ENCODE results near the gene SNRPN.
A peak's percentile ranks its signal among the peaks of the same experiment; 100 is the strongest.
"Not testable (repeated sequence)": the region's sequence is repeated elsewhere in the genome, so short reads cannot be mapped to it uniquely, and the experiment has no call there.

The SNRPN gene

DNA sequence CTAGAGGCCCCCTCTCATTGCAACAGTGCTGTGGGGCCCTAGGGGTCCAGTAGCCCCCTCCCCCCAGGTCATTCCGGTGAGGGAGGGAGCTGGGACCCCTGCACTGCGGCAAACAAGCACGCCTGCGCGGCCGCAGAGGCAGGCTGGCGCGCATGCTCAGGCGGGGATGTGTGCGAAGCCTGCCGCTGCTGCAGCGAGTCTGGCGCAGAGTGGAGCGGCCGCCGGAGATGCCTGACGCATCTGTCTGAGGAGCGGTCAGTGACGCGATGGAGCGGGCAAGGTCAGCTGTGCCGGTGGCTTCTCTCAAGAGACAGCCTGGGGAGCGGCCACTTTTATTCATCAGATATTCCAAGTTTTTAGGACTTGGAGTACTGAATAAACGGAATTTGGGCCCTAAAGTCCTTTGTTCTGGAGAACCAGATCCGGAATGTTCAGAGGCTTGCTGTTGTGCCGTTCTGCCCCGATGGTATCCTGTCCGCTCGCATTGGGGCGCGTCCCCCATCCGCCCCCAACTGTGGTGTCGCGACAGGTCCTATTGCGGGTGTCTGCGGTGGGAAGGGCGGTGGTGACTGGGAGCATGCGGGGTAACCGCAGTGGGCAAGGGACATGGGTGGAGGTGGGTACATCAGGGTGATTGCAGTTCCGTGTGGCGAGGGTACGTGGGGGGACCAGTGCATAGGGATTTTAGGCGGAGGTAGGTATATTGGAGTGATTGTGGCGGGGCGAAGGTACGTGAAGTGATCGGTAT, at the start of gene SNRPN, which contains the start of gene SNURF:
Gene SNRPN, plus strand, starts transcription at position 205 of the 748 bp plus-strand sequence. CDS start 19,467 bp downstream, outside the sequence.
Gene SNURF, plus strand, starts transcription at position 205 of the 748 bp plus-strand sequence. Its CDS starts 62 bp downstream, at position 267.
- peak; percentile 76 to 88 for DNase-seq

DNA sequence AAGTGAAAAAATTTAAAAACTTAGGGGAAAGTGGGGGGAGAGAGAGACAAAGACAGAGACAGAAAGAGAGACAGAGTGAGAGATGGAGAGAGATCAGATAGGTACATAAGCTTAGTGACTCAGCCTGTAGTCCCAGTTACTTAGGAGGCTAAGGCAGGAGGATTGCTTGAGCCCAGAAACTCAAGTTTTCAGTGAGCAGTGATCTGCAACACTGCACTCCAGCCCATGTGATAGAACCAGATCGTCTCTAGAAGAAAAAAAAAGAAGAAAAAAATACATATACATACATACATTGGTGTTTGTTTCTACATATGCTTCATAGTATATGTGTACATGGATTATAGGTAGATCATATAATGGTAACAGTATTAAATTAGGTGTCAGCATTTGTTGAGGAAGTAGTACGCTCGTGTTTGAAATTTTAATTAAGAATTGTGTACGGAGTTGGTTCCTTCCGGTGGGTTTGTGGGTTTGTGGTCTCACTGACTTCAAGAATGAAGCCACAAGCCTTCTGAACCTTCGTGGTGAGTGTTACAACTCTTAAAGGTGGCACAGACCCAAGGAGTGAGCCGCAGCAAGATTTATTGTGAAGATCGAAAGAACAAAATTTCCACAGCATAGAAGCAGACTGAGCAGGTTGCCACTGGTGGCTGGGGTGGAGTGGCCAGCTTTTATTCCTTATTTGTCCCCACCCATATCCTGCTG, 38.3 kb upstream of the SNRPN start:
- DNase-seq: no peak

DNA sequence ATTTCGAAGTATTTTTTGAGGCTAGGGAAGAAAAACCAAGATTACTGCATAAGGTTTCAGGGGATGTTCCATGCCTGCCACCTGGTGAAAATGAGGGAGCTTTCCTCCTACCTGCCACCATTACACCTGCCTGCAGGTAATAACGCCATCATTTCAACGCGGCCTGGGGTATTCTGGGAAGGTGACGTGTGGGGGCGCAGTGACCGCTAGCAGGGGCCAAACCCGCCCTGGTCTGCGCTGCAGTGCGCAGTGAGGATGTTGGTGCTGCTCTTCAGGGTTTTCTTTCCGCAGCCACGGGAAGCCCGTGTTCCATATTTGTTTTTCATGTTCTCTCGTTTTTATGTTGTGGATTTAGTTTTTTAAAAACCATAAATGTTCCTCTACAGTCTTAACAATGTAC, 37.4 kb upstream of the SNRPN start:
- DNase-seq: no peak

GRCh38 chr15:24919446-24919845, 35.3 kb upstream of the SNRPN start:
- DNase-seq: no peak

- not testable (repeated sequence) for DNase-seq
Observed at GRCh38 chr15:24922781-24923180, 32.0 kb upstream of the SNRPN start.

GRCh38 chr15:24924153-24924552, 30.6 kb upstream of the SNRPN start:
- no peak for DNase-seq

GRCh38 chr15:24924621-24925020, 30.2 kb upstream of the SNRPN start:
- DNase-seq: no peak

DNA sequence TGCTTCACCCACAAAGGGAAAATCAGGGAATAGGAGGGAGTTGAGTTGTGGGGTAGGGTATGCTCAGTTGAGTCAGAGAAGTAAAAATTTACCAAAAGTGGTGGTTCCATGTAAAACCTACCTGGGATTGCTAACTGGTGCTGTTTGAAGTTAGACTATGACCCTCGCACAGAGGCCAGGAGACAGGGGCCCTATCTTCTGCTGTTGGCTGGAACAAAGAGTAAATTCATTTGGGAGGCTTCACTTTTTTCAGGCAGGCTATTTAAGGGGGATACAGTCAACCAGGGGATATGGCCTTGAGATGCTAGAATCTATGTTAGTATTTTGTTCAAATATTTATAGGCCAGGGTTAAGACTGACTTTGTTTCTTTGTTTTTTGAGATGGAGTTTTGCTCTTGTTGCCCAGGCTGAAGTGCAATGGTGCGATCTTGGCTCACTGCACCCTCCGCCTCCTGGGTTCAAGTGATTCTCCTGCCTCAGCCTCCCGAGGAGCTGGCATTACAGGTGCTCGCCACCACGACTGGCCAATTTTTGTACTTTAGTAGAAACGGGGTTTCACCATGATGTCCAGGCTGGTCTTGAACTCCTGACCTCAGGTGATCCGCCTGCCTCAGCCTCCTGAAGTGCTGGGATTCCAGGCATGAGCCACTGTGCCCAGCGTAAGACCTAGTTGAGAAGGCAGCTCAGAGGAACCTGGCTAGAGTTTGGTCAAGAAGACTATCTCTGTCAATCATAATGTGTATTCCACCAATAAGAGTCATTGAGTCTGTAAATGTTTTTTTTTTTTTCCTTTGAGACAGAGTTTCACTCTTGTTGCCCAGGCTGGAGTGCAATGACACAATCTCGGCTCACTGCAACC, 22.7 kb upstream of the SNRPN start:
- DNase-seq: not testable (repeated sequence)

DNA sequence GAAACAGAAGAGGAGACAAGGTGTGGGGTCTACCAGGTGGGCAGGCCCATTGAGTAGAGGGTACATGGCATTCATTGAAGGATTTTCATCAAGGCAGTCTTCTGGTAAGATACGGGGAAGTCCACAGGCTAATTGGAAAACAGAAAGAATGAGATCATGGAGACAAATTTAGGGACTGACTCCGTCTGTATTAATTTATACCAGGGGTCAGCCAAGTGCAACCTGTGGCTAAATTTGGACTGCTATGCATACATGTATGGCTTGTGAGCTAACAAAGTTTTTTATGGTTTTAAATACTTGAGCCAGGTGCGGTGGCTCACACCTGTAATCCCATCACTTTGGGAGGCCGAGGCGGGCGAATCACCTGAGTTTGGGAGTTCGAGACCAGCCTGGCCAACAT, 21.1 kb upstream of the SNRPN start:
- DNase-seq: no peak

DNA sequence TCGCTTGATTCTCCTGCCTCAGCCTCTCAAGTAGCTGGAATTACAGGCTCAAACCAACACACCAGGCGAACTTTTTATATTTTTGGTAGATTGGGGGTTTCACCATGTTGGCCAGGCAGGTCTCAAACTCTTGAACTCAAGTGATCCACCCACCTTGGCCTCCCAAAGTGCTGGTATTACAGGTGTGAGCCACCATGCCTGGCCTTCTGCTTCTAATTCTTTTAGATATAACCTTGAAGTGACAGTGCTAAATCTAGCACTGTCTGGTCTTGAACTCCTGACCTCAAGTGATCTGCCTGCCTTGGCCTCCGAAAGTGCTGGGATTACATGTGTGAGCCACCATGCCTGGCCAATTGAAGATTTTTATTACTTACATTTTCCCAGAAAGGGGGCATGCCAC, 16.6 kb upstream of the SNRPN start:
- not testable (repeated sequence) for DNase-seq

DNA sequence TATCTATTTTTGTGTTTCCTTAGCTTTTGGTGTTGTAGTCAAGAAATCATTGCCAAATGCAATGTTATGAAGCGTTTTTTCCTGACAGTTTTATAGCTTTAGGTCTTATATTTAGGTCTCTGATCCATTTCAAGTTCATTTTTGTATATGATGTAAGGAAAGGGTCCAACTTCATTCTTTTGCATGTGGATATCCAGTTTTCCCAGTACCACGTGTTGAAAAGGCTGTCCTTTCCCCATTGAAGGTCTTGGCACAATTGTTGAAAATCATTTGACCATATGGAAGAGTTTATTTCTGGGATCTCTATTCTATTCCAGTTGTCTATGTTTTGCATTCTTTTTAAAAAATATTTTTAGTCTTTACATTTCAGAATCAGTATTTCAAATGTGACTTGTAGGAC, 14.6 kb upstream of the SNRPN start:
- no peak for DNase-seq

- no peak for DNase-seq
Observed at GRCh38 chr15:24943361-24943760, 11.4 kb upstream of the SNRPN start.

DNA sequence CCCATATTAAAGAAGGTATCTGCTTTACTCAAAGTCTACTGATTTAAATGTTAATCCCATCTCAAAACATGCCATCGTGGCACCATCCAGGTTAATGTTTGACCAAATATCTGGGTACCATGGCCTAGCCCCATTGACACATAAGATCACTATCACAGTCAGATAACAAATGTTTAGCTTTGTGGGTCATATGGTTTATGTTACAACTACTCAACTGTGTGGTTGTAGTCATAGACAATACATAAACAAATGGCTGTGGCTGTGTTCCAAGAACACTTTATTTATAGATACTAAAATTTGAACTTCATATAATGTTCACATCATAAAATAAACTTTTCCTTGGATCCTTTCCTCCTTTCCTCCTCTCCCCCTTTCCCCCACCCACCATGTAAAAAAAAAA, 9.8 kb upstream of the SNRPN start:
- DNase-seq: no peak

- DNase-seq: no peak
Observed at GRCh38 chr15:24945711-24946110, 9.1 kb upstream of the SNRPN start.

DNA sequence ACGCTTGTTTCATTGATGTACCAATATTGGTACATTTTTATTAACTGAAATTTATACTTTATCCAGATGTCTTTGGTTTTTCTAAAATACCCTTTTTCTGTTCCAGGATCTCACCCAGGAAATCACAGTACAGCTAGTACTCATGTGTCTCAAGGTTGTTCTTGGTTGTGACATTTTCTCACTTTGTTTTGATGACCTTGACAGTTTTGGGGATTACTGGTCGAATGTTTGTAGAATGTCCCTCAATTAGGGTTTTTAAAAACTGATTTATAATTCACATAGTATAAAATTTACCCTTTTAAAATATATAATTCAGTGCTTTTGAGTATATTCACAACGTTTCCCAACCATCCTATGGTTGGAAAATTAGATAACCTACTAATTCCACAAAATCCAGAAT, 6.3 kb upstream of the SNRPN start:
- no peak for DNase-seq

GRCh38 chr15:24955531-24955921, 739 bp downstream of the SNRPN start:
- peak in 1 of 2 experiments; percentile 12 for DNase-seq

- DNase-seq: peak; percentile 90 to 92
Observed at GRCh38 chr15:24956111-24956838, 1.5 kb downstream of the SNRPN start.

- no peak for DNase-seq
Observed at GRCh38 chr15:24957691-24958090, 2.9 kb downstream of the SNRPN start.

DNA sequence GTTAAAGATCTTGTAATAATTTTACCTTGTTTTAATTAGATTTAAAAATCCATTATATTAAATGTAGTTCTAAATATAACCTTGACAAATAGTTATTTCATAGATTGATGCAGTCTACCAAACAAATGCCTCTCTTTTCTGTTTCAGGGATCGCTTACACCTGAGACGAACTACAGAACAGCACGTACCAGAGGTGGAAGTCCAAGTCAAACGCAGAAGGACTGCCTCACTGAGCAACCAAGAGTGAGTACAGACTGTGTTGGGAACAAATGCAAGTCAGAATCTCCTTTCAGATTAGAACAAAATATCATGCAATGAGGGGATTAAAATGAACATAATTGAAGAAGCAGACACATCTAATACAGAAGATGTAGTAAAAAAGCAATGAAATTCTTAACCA, 7.2 kb downstream of the SNRPN start:
- DNase-seq: no peak

DNA sequence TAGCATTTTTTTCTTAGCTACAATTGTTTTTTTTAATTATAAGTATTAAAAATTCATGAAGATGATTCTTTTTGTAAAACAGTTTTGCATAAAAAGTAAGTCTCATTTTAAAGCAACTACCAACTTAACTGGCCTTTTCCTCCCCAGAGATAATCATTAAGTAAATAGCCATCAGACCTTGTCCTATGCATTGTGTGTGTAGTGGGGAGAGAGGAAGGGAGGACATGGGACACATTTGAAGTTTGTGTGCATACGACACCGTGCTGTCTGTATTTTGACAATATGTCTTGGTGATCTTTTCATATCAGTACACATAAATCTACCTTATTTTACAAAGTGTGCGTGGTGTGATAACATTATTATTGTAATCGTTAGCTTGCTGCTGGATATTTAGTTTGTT, 8.1 kb downstream of the SNRPN start:
- DNase-seq: no peak

DNA sequence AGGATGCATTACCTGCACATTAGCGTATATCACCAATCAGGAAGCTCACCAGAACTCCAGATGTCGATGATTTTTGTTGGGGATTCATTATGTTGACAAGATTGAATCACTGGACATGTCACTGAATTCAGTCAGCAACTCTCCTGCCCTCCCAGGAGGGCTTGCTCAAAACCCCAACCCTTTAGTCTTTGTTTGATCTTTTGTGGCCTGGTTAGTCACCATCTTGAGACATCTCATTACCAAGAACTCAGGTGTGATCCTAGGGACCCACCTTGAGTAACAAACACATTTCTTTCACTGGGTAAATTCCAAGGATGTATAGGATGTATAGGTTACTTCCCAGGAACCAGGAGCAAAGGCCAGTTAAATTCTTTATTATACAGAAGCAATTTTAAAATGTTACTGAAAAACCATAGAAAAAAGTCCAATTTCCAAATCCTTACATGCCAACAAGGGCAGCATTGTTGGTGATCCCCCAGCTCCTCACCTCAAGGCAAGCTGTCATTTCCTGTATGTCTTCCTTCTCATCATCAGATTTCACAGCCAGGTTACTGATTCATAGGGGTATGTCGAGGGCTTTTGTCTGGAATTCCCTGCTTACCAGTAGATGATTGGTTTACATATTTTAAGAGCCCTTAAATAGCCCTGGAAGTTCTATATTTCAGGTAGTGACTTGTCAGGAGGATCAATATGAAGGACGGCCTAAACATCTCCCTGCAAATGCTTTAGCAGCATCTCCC, 11.7 kb downstream of the SNRPN start:
- no peak for DNase-seq

GRCh38 chr15:24971052-24971451, 16.3 kb downstream of the SNRPN start:
- no peak for DNase-seq
